Endothelial cell of umbilical vein (primary cell): ENCODE data around the gene GIGYF2. TPM values are rescaled to one million over a fixed set of nuclear protein-coding genes. Genes with fewer than 3 reads are reported as not detected.

Source experiments
- BruUV-seq: library from RNA; stranded (reverse); fragments of 400-500 nt; replicated peaks from 2 replicates; lab custom pipeline; 2021; lab: Mats Ljungman, UMichigan
- CTCF ChIA-PET: fragments of 300-600, 350-600 bp; sonication (Branson Sonifier 250); formaldehyde crosslinking; loops from one replicate; lab custom pipeline; 2021; ENCODE audit warnings: antibody characterized with exemption, inconsistent platforms; lab: Charles Lee
- POLR2A ChIA-PET: fragments of 300-600, 350-600 bp; sonication (Branson Sonifier 250); formaldehyde crosslinking; loops from one replicate; lab custom pipeline; 2021; ENCODE audit warnings: antibody characterized with exemption, inconsistent platforms; lab: Charles Lee
- DNase-seq: peaks from one replicate; pipeline ENCODE4 v3.0.0-alpha.2; 2011; ENCODE audit warnings: low read depth, low spot score
- FAIRE-seq: peaks from 2 replicates; lab custom pipeline; 2011; peaks lifted over from hg19 to GRCh38; lab: Jason Lieb, UNC
- H2AFZ ChIP-seq: 2 replicates; pipeline ENCODE4 v1.6.0; 2012; ENCODE audit warnings: low read depth, low read length, control low read depth, inconsistent platforms
- H3K27ac ChIP-seq: 2 replicates; pipeline ENCODE4 v1.5.1; 2011; ENCODE audit warnings: low read depth, mild to moderate bottlenecking, control low read depth, low read length, moderate library complexity; ENCODE audit not compliant: insufficient read depth
- H3K27me3 ChIP-seq, 2 experiments: 2 replicates each; pipeline versions ENCODE4 v1.6.0 to v1.6.1; 2011; ENCODE audit warnings: low read length in 2 of 2, mixed read lengths in 1 of 2; ENCODE audit not compliant: control insufficient read depth in 2 of 2, insufficient read depth in 2 of 2
- H3K36me3 ChIP-seq, 2 experiments: 2 replicates in 1 of 2; 3 replicates in 1 of 2; pipeline ENCODE4 v1.5.1; 2011; ENCODE audit warnings: low read length in 2 of 2, mild to moderate bottlenecking in 1 of 2, moderate library complexity in 1 of 2; ENCODE audit not compliant: control insufficient read depth in 2 of 2, insufficient read depth in 2 of 2; ENCODE audit errors: extremely low read depth in 1 of 2
- H3K4me1 ChIP-seq: 3 replicates; pipeline ENCODE4 v1.5.1; 2011; ENCODE audit warnings: mild to moderate bottlenecking, low read length; ENCODE audit not compliant: control insufficient read depth, insufficient read depth; ENCODE audit errors: extremely low read depth
- H3K4me2 ChIP-seq: 2 replicates; pipeline ENCODE4 v1.6.1; 2011; ENCODE audit warnings: low read length, control low read depth, mixed read lengths; ENCODE audit not compliant: insufficient read depth
- H3K4me3 ChIP-seq, 3 experiments: fragments of 200-600 bp in 1 of 3; sonication (generic), shearing (Covaris generic) in 1 of 3; replicated peaks in 1 of 3; 2 replicates each; pipeline ENCODE4 v1.5.1; 2011 to 2016; ENCODE audit warnings: control low read depth in 3 of 3, low read length in 3 of 3, mild to moderate bottlenecking in 2 of 3, inconsistent platforms in 1 of 3, low read depth in 1 of 3, moderate library complexity in 1 of 3; ENCODE audit not compliant: insufficient read depth in 1 of 3
- H3K79me2 ChIP-seq: 2 replicates; pipeline ENCODE4 v1.6.0; 2012; ENCODE audit warnings: low read length, inconsistent platforms; ENCODE audit not compliant: control insufficient read depth, insufficient read depth
- H3K9ac ChIP-seq: replicated peaks from 2 replicates; pipeline ENCODE3; 2011; ENCODE audit warnings: low read length, control low read depth; ENCODE audit not compliant: insufficient read depth; ENCODE audit errors: extremely low read depth
- H3K9me1 ChIP-seq: replicated peaks from 3 replicates; pipeline ENCODE4 v1.6.0; 2011; ENCODE audit warnings: mild to moderate bottlenecking, low read length; ENCODE audit not compliant: control insufficient read depth, insufficient read depth; ENCODE audit errors: extremely low read depth
- H3K9me3 ChIP-seq: replicated peaks from 2 replicates; pipeline ENCODE4 v1.5.1; 2012; ENCODE audit warnings: low read length, inconsistent platforms; ENCODE audit not compliant: control insufficient read depth, insufficient read depth
- H4K20me1 ChIP-seq: replicated peaks from 2 replicates; pipeline ENCODE3; 2011; ENCODE audit warnings: mild to moderate bottlenecking, low read length; ENCODE audit not compliant: control insufficient read depth, insufficient read depth; ENCODE audit errors: extremely low read depth
- CTCF ChIP-seq, 2 donors: IDR thresholded peaks; 1 replicate in 1 of 2; 2 replicates in 1 of 2; pipeline ENCODE4 v1.5.1; 2011; ENCODE audit warnings: low read length in 2 of 2, mild to moderate bottlenecking in 2 of 2, moderate library complexity in 2 of 2, control low read depth in 1 of 2, inconsistent platforms in 1 of 2, low read depth in 1 of 2; ENCODE audit not compliant: insufficient read depth in 1 of 2; ENCODE audit errors: extremely low read depth in 1 of 2
- EZH2 ChIP-seq: IDR thresholded peaks from 2 replicates; pipeline ENCODE4 v1.6.1; 2012; ENCODE audit warnings: borderline replicate concordance, low read depth, mild to moderate bottlenecking, moderate library complexity, low read length, inconsistent platforms; ENCODE audit not compliant: severe bottlenecking
- FOS ChIP-seq: IDR thresholded peaks from 2 replicates; pipeline ENCODE4 v1.6.1; 2011; ENCODE audit warnings: mild to moderate bottlenecking, low read length, moderate library complexity, borderline replicate concordance; ENCODE audit not compliant: insufficient read depth
- GATA2 ChIP-seq: IDR thresholded peaks from 2 replicates; pipeline ENCODE4 v1.7.0; 2011; ENCODE audit warnings: low read depth, mild to moderate bottlenecking, moderate library complexity, mixed read lengths, low read length; ENCODE audit not compliant: insufficient read length, insufficient read depth
- JUN ChIP-seq: IDR thresholded peaks from 2 replicates; pipeline ENCODE4 v1.6.1; 2011; ENCODE audit warnings: borderline replicate concordance, low read depth; ENCODE audit not compliant: insufficient read length, insufficient read depth
- MYC ChIP-seq: IDR thresholded peaks from one replicate; pipeline ENCODE4 v1.6.1; 2011; ENCODE audit warnings: mild to moderate bottlenecking, low read depth, low read length
- POLR2A ChIP-seq: IDR thresholded peaks from 2 replicates; pipeline ENCODE4 v1.6.1; 2012; ENCODE audit warnings: low read depth, mild to moderate bottlenecking, control low read depth, low read length
- POLR2AphosphoS5 ChIP-seq: IDR thresholded peaks from 2 replicates; pipeline ENCODE4 v1.6.1; 2012; ENCODE audit warnings: low read depth, mild to moderate bottlenecking, control low read depth, low read length, moderate library complexity; ENCODE audit not compliant: insufficient read depth
- dilution Hi-C: fragments of 300-500 bp; cut with MboI; formaldehyde crosslinking; loops from one replicate; pipeline ENCODE4 v1.15.0; 2019; ENCODE audit warnings: low sequenced_read_pairs; ENCODE audit not compliant: extremely low pct_ligation_motif_present
- intact Hi-C: fragments of 100-400 bp; cut with micrococcal nuclease; formaldehyde crosslinking; loops from one replicate; pipeline ENCODE4 v1.10.0; 2022
- polyA plus RNA-seq, 4 experiments: library from polyadenylated mRNA; depleted of rRNA in 3 of 4; stranded (reverse) in 3 of 4; unstranded in 1 of 4; fragments of >200 nt; gene quantifications; 2 replicates each; pipeline versions ENCODE4 v1.2.1 to v1.2.3, GENCODE V29; 2011 to 2012; ENCODE audit warnings: missing spikeins in 1 of 4
- total RNA-seq: library from RNA; stranded (reverse); gene quantifications from 2 replicates; pipeline ENCODE4 v1.2.3, GENCODE V29; 2021
- TF ChIP-seq, protein P1 (sequence below): IDR thresholded peaks from 2 replicates; pipeline ENCODE4 v1.6.1; 2011; ENCODE audit not compliant: insufficient read depth, insufficient read length

GIGYF2 gene
- total and polyA plus RNA-seq, 2 donors (not counting 3 experiments of a cell fraction or from before 2014, with no cell fraction given) = 22.9 to 56.4 TPM

DNA sequence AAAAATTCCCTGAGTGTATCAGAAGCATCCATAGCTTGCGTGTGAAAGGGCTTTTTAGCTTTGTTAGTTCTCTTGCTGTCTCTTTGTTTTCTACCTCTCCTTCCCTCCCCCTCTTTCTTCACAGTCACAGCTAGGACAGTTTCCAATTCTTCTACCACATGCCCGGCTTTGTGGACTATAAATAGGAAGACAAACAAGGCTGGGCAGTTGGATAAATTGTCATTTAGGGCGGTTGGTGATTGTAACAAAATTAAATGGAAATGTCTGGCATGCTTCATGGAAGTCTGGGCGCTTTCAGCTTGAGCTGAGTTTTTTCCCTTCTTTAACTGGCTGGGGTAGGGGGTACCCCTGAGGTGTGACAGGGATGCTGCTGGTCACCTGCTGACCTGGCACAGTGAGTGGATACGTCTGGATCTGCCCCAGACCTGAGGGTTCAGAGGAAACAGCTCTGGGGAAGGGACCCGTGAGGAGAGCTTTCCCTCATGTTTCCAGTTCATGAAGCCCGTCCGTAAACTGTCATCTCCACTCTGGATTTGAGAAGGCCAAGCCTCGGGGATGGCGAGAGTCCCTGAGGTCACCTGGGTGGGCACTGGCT is 29.0 kb upstream of the GIGYF2 start:
- H3K36me3 ChIP-seq = no peaks in the 10 kb centered on the region
- dilution Hi-C loops (no loop called here), intact Hi-C loops (loop anchor here (2.0 kb wide), 1 partner anchor 61 kb away; no protein-coding TSS in a partner anchor)
- no peaks in the 10 kb centered on the region for H3K9me1 ChIP-seq
- H3K4me2 ChIP-seq = no peak overlapping the region
- POLR2A ChIA-PET = no interaction called here
- BruUV-seq = no TSS peak
- no peaks in the 10 kb centered on the region for H4K20me1 ChIP-seq
- no peak overlapping the region for H3K9ac ChIP-seq
- DNase-seq (no peak), FAIRE-seq (no peak)
- no peaks in the 10 kb centered on the region for H3K4me1 ChIP-seq
- no peak for TF ChIP-seq MYC
- TF ChIP-seq, protein P1, sequence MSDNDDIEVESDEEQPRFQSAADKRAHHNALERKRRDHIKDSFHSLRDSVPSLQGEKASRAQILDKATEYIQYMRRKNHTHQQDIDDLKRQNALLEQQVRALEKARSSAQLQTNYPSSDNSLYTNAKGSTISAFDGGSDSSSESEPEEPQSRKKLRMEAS = no peak
- TF ChIP-seq EZH2 = no peak
- TF ChIP-seq POLR2AphosphoS5 = no peak
- no peak for TF ChIP-seq CTCF (IDR thresholded peaks at IDR 0.05; ENCODE audit: extremely low read depth in 1 of 2, insufficient read depth in 1 of 2, low read depth in 1 of 2, low read length in 2 of 2)
- TF ChIP-seq FOS = no peak
- no peak for TF ChIP-seq JUN
- no peak for TF ChIP-seq POLR2A
- no peak for TF ChIP-seq GATA2
- H3K27me3 ChIP-seq = peaks cover 0 to 2% of the 10 kb centered on the region in 2 experiments
- H3K9me3 ChIP-seq = no peaks in the 10 kb centered on the region
- H3K79me2 ChIP-seq = no peaks in the 10 kb centered on the region
- no peak overlapping the region for H3K4me3 ChIP-seq
- no peak overlapping the region for H2AFZ ChIP-seq
- H3K27ac ChIP-seq = no peak overlapping the region
- CTCF ChIA-PET = interaction anchor here (0.9 to 3.7 kb wide), 4 partner anchors 11 to 65 kb away, joined by 3 to 27 read pairs (median 6); partner anchors contain the start of gene EFHD1
